ENCODE data around the gene SLFN12L.

The SLFN12L gene

DNA sequence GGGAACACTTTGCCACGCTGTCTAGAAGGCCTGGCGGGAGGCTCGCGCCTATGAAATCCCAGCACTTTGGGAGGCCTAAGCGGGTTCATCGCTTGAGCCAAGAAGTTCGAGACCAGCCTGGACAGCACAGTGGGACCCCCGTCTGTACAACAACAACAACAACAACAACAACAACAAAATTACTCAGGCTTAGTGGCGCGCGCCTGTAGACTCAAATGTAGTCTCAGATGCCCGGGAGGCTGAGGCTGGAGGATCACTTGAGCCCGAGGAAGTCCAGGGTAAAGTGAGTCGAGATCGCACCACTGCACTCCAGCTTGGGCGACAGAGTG is 88.6 kb downstream of the SLFN12L start:
- Histone ChIP-seq H3K4me1 (ENCODE audit: control insufficient read depth in 1 of 2, insufficient read depth in 2 of 2, low read length in 2 of 2) (no peaks in the 10 kb centered on the region), H3K36me3 (ENCODE audit: control insufficient read depth in 1 of 2, insufficient read depth in 2 of 2, low read length in 2 of 2) (no peaks in the 10 kb centered on the region), H3K9ac (ENCODE audit: low read depth in 1 of 2, low read length in 2 of 2) (peak overlapping the region; percentile 28 to 71), H3K27me3 (ENCODE audit: control insufficient read depth in 1 of 2, insufficient read depth in 2 of 2, low read length in 2 of 2) (peaks cover 0 to 5% of the 10 kb centered on the region in 2 donors), H3K9me3 (ENCODE audit: control insufficient read depth in 1 of 2, low read length in 2 of 2) (no peaks in the 10 kb centered on the region), H3K4me3 (ENCODE audit: low read depth in 1 of 2, low read length in 2 of 2) (peak overlapping the region; percentile 83 to 90), H3K27ac (ENCODE audit: low read depth, low read length) (peak overlapping the region; percentile 67)

DNA sequence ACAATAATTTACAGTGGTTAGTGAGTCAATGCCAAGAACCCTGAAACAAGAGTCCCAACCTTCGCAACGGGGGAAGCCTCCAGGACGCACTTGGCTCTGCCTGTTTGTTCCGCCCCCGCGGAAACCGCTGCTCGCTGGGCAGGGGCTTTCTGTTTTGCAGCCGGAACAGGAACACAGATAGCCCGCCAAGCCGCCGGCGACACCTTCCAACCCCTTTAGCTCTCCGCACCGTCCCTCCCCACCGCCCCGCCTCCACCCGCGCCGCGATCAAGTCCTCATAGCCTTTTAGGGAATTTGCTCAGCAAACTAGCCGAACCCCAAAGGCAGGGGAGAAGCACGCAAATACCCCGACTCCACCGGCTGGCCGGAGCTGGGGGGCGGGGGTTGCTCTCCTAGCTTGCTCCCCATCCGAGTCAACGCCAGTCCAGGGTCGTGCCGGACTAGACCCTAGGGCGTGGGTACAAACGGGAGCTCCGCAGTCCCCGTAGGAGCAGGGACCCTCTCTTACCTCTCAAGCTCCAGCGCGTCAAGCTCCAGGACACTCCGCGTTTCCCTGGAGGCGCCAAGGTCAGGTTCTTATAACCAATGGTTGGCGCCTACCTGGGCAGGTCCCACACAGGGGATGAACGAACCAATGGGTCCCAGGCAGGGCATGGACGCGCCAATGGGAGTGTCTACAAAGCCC is 89.1 kb downstream of the SLFN12L start, which contains the start of gene SLFN13:
Gene SLFN13, minus strand, starts transcription at position 553 of the 685 bp plus-strand sequence. CDS start 3,086 bp downstream, outside the sequence.
- H3K9me3 ChIP-seq (ENCODE audit: control insufficient read depth in 1 of 2, low read length in 2 of 2), result no peaks in the 10 kb centered on the region
- peaks cover 0 to 5% of the 10 kb centered on the region in 2 donors for H3K27me3 ChIP-seq (ENCODE audit: control insufficient read depth in 1 of 2, insufficient read depth in 2 of 2, low read length in 2 of 2)
- no peaks in the 10 kb centered on the region for H3K36me3 ChIP-seq (ENCODE audit: control insufficient read depth in 1 of 2, insufficient read depth in 2 of 2, low read length in 2 of 2)
- peak within 1 kb of the TSS; percentile 67 for H3K27ac ChIP-seq (ENCODE audit: low read depth, low read length)
- H3K4me1 ChIP-seq (ENCODE audit: control insufficient read depth in 1 of 2, insufficient read depth in 2 of 2, low read length in 2 of 2), result no peaks in the 10 kb centered on the region
- peak within 1 kb of the TSS; percentile 83 to 90 for H3K4me3 ChIP-seq (ENCODE audit: low read depth in 1 of 2, low read length in 2 of 2)
- H3K9ac ChIP-seq (ENCODE audit: low read depth in 1 of 2, low read length in 2 of 2), result peak within 1 kb of the TSS; percentile 71

DNA sequence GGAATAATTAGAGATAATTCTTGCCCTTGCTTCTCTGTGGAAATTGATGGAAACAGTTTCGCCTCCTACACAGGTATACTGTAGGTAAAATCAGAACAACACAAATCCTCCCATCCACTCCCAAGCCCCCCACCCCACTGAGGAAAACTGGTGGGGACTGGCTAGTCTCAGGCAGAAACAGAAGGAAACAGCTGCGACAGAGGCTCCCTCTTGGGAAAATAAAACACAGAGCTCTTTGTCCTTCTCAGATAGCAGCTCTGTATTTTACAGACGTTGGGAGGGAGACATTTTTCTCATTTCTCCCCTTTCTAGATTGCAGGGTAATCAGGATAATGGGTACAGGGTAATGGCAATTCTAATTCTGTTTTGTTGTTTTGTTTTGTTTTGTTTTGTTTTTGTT is 90.0 kb downstream of the SLFN12L start:
- H3K4me1 ChIP-seq (ENCODE audit: control insufficient read depth in 1 of 2, insufficient read depth in 2 of 2, low read length in 2 of 2), result no peaks in the 10 kb centered on the region
- no peak overlapping the region for H3K9ac ChIP-seq (ENCODE audit: low read depth in 1 of 2, low read length in 2 of 2)
- peak overlapping the region; percentile 83 to 90 for H3K4me3 ChIP-seq (ENCODE audit: low read depth in 1 of 2, low read length in 2 of 2)
- peaks cover 0 to 5% of the 10 kb centered on the region in 2 donors for H3K27me3 ChIP-seq (ENCODE audit: control insufficient read depth in 1 of 2, insufficient read depth in 2 of 2, low read length in 2 of 2)
- H3K9me3 ChIP-seq (ENCODE audit: control insufficient read depth in 1 of 2, low read length in 2 of 2), result no peaks in the 10 kb centered on the region
- no peak overlapping the region for H3K27ac ChIP-seq (ENCODE audit: low read depth, low read length)
- H3K36me3 ChIP-seq (ENCODE audit: control insufficient read depth in 1 of 2, insufficient read depth in 2 of 2, low read length in 2 of 2), result no peaks in the 10 kb centered on the region

DNA sequence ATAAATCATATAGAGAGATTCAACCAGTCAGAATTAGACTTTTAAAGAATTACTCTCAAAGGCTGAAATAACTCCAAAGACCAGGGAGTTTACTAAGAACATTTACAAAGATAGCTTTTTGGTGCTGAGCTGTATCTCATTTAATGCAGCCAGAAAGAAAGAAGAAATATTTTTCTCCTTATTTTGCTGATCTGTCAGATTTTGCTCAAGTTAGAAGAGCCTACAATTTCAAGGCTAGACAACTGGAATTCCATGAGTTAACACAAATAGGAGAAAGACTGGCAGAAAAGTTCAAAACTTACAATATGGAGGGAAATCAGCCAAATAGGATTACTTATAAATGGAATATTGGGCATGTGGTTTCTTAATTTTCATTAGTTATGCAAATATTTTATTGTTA is 99.0 kb downstream of the SLFN12L start:
- no peaks in the 10 kb centered on the region for H3K36me3 ChIP-seq (ENCODE audit: control insufficient read depth in 1 of 2, insufficient read depth in 2 of 2, low read length in 2 of 2)
- H3K4me3 ChIP-seq (ENCODE audit: low read depth in 1 of 2, low read length in 2 of 2), result no peak overlapping the region
- no peaks in the 10 kb centered on the region for H3K27me3 ChIP-seq (ENCODE audit: control insufficient read depth in 1 of 2, insufficient read depth in 2 of 2, low read length in 2 of 2)
- H3K4me1 ChIP-seq (ENCODE audit: control insufficient read depth in 1 of 2, insufficient read depth in 2 of 2, low read length in 2 of 2), result peaks cover 4% of the 10 kb centered on the region in 2 donors
- no peak overlapping the region for H3K9ac ChIP-seq (ENCODE audit: low read depth in 1 of 2, low read length in 2 of 2)
- no peak overlapping the region for H3K27ac ChIP-seq (ENCODE audit: low read depth, low read length)
- no peaks in the 10 kb centered on the region for H3K9me3 ChIP-seq (ENCODE audit: control insufficient read depth in 1 of 2, low read length in 2 of 2)

DNA sequence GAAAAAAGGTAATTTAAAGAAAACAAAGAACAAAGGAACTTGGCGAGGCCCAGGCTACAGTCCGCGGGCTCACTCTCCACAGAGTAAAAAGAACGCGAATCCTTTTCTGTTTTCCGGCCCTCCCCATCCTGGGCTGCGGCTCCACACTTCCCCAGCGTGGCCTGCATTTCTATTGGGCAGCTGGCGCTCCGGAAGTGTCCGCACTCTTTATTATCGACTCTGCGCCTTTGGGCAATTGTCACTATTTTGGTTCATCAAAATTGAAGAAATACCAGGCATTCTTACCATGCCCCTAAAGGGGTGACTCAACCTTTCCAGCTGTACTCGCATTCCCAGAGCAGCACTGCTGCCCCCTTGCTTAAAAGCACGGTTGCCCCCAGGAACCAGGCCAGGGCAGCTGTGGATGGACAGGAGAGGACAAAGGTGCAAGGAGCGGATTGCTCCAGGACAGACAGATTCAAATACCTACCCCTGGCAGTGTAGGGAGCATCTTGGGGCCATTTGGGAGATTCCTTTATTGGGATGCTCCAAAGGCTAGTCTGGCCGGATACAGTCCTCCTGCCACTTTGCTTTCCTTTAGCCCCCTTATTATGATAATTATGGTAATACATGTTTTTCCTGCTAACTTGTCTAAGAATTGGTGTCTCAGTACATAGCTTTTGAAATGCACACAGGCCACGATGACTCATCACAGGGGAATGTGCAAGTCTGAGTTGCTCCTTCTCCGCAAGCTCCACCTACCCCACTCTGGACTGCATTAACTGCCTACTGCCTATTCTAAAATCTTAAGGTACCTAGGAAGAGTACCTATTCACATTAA is 104.2 kb downstream of the SLFN12L start:
- peak overlapping the region; percentile 28 for H3K27ac ChIP-seq (ENCODE audit: low read depth, low read length)

DNA sequence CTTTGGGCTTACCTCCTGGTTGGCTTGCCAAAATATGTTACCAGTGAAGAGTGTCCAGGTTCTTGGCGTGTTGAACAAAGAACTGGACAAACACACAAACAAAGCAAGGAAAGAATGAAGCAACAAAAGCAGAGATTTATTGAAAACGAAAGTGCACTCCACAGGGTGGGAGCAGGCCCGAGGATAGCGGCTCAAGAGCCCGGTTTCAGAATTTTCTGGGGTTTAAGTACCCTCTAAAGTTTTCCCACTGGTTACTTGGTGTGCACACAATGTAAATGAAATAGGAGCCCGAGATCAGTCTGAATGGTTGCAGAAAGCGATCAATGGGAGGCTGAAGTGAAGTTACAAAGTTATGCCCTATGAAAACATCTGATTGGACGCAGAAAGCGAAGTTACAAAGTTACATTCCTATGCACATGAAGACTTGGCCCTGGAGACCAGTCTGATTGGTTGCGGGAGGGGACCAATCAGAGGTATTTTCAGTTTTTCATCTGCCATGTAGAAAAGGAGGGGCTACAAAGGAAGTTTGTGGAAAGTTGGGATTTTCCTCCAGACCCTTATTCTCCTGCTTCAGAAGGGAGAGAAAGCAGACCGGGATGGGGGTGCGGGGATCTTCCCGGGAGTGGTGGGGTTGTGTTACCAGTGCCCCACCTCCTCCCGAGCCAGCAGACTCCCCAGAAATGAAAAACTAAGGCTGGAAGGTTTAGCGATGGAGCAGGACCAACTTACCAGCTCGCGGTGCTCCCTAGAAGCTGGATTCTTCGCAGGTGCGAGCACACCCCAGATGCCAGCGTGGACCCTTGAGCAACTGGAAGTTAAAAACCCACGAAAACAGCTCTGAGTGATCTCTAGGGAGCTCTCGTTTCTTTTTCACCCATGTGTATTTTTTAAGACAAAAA is 105.1 kb downstream of the SLFN12L start, which contains the start of gene SLFN12:
Gene SLFN12, minus strand, starts transcription at position 325 of the 899 bp plus-strand sequence. CDS start 9,472 bp downstream, outside the sequence.
- peak within 1 kb of the TSS; percentile 65 to 87 for H3K4me3 ChIP-seq (ENCODE audit: low read depth in 1 of 2, low read length in 2 of 2)
- peak within 1 kb of the TSS; percentile 69 for H3K27ac ChIP-seq (ENCODE audit: low read depth, low read length)
- peaks cover 12 to 18% of the 10 kb centered on the region in 2 donors for H3K4me1 ChIP-seq (ENCODE audit: control insufficient read depth in 1 of 2, insufficient read depth in 2 of 2, low read length in 2 of 2)
- peak within 1 kb of the TSS; percentile 31 to 71 for H3K9ac ChIP-seq (ENCODE audit: low read depth in 1 of 2, low read length in 2 of 2)
- H3K9me3 ChIP-seq (ENCODE audit: control insufficient read depth in 1 of 2, low read length in 2 of 2), result no peaks in the 10 kb centered on the region
- no peaks in the 10 kb centered on the region for H3K27me3 ChIP-seq (ENCODE audit: control insufficient read depth in 1 of 2, insufficient read depth in 2 of 2, low read length in 2 of 2)
- no peaks in the 10 kb centered on the region for H3K36me3 ChIP-seq (ENCODE audit: control insufficient read depth in 1 of 2, insufficient read depth in 2 of 2, low read length in 2 of 2)

More for the DNA sequence above, 104.2 kb downstream of the SLFN12L start:
- Histone ChIP-seq H3K36me3 (ENCODE audit: control insufficient read depth in 1 of 2, insufficient read depth in 2 of 2, low read length in 2 of 2) (no peaks in the 10 kb centered on the region), H3K27me3 (ENCODE audit: control insufficient read depth in 1 of 2, insufficient read depth in 2 of 2, low read length in 2 of 2) (no peaks in the 10 kb centered on the region), H3K4me1 (ENCODE audit: control insufficient read depth in 1 of 2, insufficient read depth in 2 of 2, low read length in 2 of 2) (peaks cover 12 to 18% of the 10 kb centered on the region in 2 donors), H3K9me3 (ENCODE audit: control insufficient read depth in 1 of 2, low read length in 2 of 2) (no peaks in the 10 kb centered on the region), H3K9ac (ENCODE audit: low read depth in 1 of 2, low read length in 2 of 2) (peak overlapping the region; percentile 31 to 58), H3K4me3 (ENCODE audit: low read depth in 1 of 2, low read length in 2 of 2) (peak overlapping the region; percentile 65 to 87)

DNA sequence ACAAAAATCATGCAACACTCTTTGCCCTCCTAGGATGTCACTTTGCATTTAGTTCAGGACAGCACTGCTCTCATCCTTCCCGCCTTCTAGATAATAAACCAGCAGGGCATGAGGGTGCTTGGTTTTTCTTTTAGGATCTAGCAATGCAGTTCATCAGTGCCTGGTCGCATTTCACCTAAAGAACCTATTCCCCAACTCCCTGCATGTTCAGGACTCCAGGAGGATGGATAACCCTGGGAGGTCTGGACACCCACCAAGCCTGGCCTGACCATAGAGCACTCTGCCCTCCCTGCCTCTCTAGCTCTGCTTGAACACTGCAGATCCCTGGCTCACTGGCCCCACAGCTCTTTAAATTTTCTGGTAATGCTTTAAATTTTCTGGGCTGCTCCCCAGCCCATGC is 107.8 kb downstream of the SLFN12L start:
- Histone ChIP-seq H3K27me3 (ENCODE audit: control insufficient read depth in 1 of 2, insufficient read depth in 2 of 2, low read length in 2 of 2) (no peaks in the 10 kb centered on the region), H3K9ac (ENCODE audit: low read depth in 1 of 2, low read length in 2 of 2) (no peak overlapping the region), H3K4me3 (ENCODE audit: low read depth in 1 of 2, low read length in 2 of 2) (no peak overlapping the region), H3K9me3 (ENCODE audit: control insufficient read depth in 1 of 2, low read length in 2 of 2) (no peaks in the 10 kb centered on the region), H3K4me1 (ENCODE audit: control insufficient read depth in 1 of 2, insufficient read depth in 2 of 2, low read length in 2 of 2) (peaks cover 12 to 18% of the 10 kb centered on the region in 2 donors), H3K36me3 (ENCODE audit: control insufficient read depth in 1 of 2, insufficient read depth in 2 of 2, low read length in 2 of 2) (no peaks in the 10 kb centered on the region), H3K27ac (ENCODE audit: low read depth, low read length) (no peak overlapping the region)

DNA sequence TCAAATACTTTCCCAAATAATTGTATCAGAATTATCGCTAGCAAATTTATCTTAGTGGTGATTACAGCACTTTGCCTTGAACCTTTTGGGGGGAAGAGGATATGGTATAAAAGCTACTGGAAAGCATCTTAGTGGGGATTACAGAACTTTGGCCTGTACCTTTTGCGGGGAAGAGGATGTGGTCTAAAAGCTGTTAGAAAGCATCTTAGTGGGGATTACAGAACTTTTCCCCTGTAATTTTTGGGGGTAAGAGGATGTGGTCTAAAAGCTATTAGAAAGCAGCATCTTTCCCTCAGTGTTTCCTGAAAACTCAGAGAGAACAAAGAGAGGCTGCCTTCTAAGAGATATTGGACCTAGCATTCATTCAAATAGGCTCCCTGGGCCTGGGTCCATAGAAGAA is 109.2 kb downstream of the SLFN12L start:
- H3K9ac ChIP-seq (ENCODE audit: low read depth in 1 of 2, low read length in 2 of 2), result no peak overlapping the region
- no peak overlapping the region for H3K4me3 ChIP-seq (ENCODE audit: low read depth in 1 of 2, low read length in 2 of 2)
- no peaks in the 10 kb centered on the region for H3K9me3 ChIP-seq (ENCODE audit: control insufficient read depth in 1 of 2, low read length in 2 of 2)
- H3K27me3 ChIP-seq (ENCODE audit: control insufficient read depth in 1 of 2, insufficient read depth in 2 of 2, low read length in 2 of 2), result no peaks in the 10 kb centered on the region
- peaks cover 6 to 12% of the 10 kb centered on the region in 2 donors for H3K4me1 ChIP-seq (ENCODE audit: control insufficient read depth in 1 of 2, insufficient read depth in 2 of 2, low read length in 2 of 2)
- H3K36me3 ChIP-seq (ENCODE audit: control insufficient read depth in 1 of 2, insufficient read depth in 2 of 2, low read length in 2 of 2), result no peaks in the 10 kb centered on the region
- H3K27ac ChIP-seq (ENCODE audit: low read depth, low read length), result no peak overlapping the region

DNA sequence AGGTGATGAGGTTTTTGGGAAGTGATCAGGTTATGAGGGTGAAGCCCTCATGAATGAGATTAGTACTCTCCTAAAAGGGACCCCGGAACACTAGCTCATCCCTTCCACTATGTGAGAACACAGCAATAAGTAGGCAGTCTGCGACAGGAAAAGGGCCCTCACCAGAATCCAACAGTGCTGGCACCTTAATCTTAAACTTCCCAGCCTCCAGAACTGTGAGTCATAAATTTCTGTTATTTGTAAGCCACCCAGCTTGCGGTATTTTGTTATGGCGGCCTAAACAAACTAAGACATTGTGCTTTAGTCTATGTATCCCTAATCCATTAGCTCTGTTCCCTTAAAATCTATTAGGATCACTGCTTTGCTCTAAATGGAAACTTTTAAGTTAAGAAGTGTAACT is 113.7 kb downstream of the SLFN12L start:
- no peak overlapping the region for H3K9ac ChIP-seq (ENCODE audit: low read depth in 1 of 2, low read length in 2 of 2)
- H3K9me3 ChIP-seq (ENCODE audit: control insufficient read depth in 1 of 2, low read length in 2 of 2), result no peaks in the 10 kb centered on the region
- H3K4me3 ChIP-seq (ENCODE audit: low read depth in 1 of 2, low read length in 2 of 2), result no peak overlapping the region
- H3K36me3 ChIP-seq (ENCODE audit: control insufficient read depth in 1 of 2, insufficient read depth in 2 of 2, low read length in 2 of 2), result peaks cover 7 to 11% of the 10 kb centered on the region in 2 donors
- no peaks in the 10 kb centered on the region for H3K4me1 ChIP-seq (ENCODE audit: control insufficient read depth in 1 of 2, insufficient read depth in 2 of 2, low read length in 2 of 2)
- H3K27ac ChIP-seq (ENCODE audit: low read depth, low read length), result no peak overlapping the region
- H3K27me3 ChIP-seq (ENCODE audit: control insufficient read depth in 1 of 2, insufficient read depth in 2 of 2, low read length in 2 of 2), result no peaks in the 10 kb centered on the region
